Esophagus (tissue), 2 donors: Measurements from ENCODE around the gene CYB5A. TPM values are rescaled to one million over a fixed set of nuclear protein-coding genes. Genes with fewer than 3 reads are reported as not detected.
"Not testable (repeated sequence)": the region's sequence is repeated elsewhere in the genome, so short reads cannot be mapped to it uniquely, and the experiment has no call there.

ENCODE experiments used
- H3K27ac ChIP-seq, 2 donors: one replicate each; pipeline ENCODE4 v1.5.1; 2013; ENCODE audit warnings: low read depth in 2 of 2, mild to moderate bottlenecking in 2 of 2, inconsistent platforms in 1 of 2, low read length in 1 of 2, moderate library complexity in 1 of 2
- H3K27me3 ChIP-seq, 2 donors: one replicate each; pipeline ENCODE4 v1.6.1; 2013; ENCODE audit warnings: low read length in 2 of 2, control low read depth in 1 of 2, mild to moderate bottlenecking in 1 of 2; ENCODE audit not compliant: insufficient read depth in 2 of 2, control insufficient read depth in 1 of 2
- H3K36me3 ChIP-seq, 2 donors: one replicate each; pipeline ENCODE4 v1.6.1; 2013; ENCODE audit warnings: low read length in 1 of 2; ENCODE audit not compliant: control insufficient read depth in 2 of 2, insufficient read depth in 2 of 2
- H3K4me1 ChIP-seq, 2 donors: one replicate each; pipeline ENCODE4 v1.6.1; 2013; ENCODE audit warnings: low read length in 1 of 2; ENCODE audit not compliant: control insufficient read depth in 2 of 2, insufficient read depth in 2 of 2
- H3K4me3 ChIP-seq, 2 donors: one replicate each; pipeline ENCODE4 v1.5.1; 2013; ENCODE audit warnings: low read length in 2 of 2, mild to moderate bottlenecking in 2 of 2, low read depth in 1 of 2, moderate library complexity in 1 of 2
- H3K9me3 ChIP-seq, 2 donors: one replicate each; pipeline ENCODE4 v1.6.1; 2013; ENCODE audit warnings: mild to moderate bottlenecking in 2 of 2, low read depth in 1 of 2, low read length in 1 of 2, moderate library complexity in 1 of 2; ENCODE audit not compliant: control insufficient read depth in 2 of 2, insufficient read depth in 1 of 2
- WGBS, 2 donors: extraction: QIAGEN DNeasy Blood & Tissue Kit; methylation state at CpG; one replicate each; pipeline ENCODE4 v1.1.7; 2013; 5-methylcytosine and 5-hydroxymethylcytosine counted together
- polyA plus RNA-seq, 2 donors: library from polyadenylated mRNA; stranded (reverse); fragments of 200-250 nt; gene quantifications; one replicate each; pipeline ENCODE4 v1.2.3, GENCODE V29; 2013
- donor health status: healthy with polysubstance abuse.
- donor health status: Bipolar disorder and iron deficiency.

CYB5A gene
- polyA plus RNA-seq, 2 donors, result 37.0 to 81.5 TPM

DNA sequence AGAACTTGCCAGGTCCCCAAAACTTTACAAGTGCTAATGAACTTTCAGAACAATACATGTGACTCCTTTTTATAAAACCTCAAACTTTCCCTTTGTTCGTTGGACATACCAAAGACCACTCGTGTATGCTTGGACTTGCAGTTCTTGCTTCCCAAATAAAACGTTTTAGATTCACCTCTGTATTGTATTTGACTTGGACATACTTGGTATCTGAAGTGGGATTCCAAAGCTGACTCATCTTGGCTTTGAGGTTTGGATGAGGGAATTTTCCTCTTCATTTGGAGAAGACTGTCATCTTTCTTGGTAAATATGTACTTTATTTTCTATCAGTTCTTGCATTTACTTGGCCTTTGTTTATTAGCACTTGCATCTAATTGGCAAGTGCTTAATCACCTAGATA lies 8.0 kb upstream of the CYB5A start:
- H3K4me3 ChIP-seq, result no peak overlapping the region
- 47 to 49% methylated on average over 3 of the region's 3 CpGs for WGBS, 2 donors
- no peaks in the 10 kb centered on the region for H3K4me1 ChIP-seq
- no peaks in the 10 kb centered on the region for H3K27me3 ChIP-seq
- no peaks in the 10 kb centered on the region for H3K9me3 ChIP-seq
- no peaks in the 10 kb centered on the region for H3K36me3 ChIP-seq
- no peak overlapping the region for H3K27ac ChIP-seq

DNA sequence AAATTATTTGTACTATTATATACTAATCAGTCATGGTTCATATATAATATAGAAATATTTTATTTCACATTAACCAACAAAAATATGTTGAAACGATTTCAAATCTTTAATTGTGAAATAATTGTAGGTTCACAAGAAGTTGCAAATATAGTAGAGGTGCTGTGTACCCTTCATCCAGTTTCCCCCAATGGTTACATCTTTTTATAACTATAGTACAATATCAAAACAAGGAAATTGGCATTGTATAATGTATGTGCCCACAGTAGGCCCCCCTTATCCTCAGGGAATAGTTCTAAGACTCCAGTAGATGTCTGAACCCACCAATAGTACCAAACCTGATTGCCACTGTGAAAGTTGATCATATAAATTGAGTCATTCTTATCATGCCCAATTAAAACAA lies 7.4 kb upstream of the CYB5A start:
- Histone ChIP-seq H3K36me3 (no peaks in the 10 kb centered on the region), H3K4me1 (no peaks in the 10 kb centered on the region), H3K27me3 (no peaks in the 10 kb centered on the region), H3K4me3 (no peak overlapping the region), H3K27ac (no peak overlapping the region), H3K9me3 (no peaks in the 10 kb centered on the region)
- WGBS, 2 donors, result 95 to 97% methylated on average over 1 of the region's 1 CpG

DNA sequence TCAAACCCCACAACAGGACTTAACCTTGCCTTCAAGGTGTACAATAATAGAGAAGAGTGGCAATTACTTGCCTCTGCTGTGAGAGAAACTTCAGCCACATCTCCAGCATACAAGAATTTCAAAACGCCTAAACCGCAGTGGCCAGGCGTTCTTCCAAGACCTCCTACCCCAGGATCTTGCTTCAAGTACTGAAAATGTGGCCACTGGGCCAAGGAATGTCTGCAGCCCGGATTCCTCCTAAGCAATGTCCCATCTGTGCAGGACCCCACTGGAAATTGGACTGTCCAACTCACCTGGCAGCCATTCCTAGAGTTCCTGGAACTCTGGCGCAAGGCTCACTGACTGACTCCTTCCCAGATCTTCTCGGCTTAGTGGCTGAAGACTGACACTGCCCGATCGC lies 2.8 kb upstream of the CYB5A start:
- no peak overlapping the region for H3K27ac ChIP-seq
- H3K4me1 ChIP-seq, result peaks cover 0 to 3% of the 10 kb centered on the region in 2 donors
- H3K36me3 ChIP-seq, result no peaks in the 10 kb centered on the region
- no peaks in the 10 kb centered on the region for H3K27me3 ChIP-seq
- 91 to 92% methylated on average over 8 of the region's 8 CpGs for WGBS, 2 donors
- H3K9me3 ChIP-seq, result no peaks in the 10 kb centered on the region
- no peak overlapping the region for H3K4me3 ChIP-seq

DNA sequence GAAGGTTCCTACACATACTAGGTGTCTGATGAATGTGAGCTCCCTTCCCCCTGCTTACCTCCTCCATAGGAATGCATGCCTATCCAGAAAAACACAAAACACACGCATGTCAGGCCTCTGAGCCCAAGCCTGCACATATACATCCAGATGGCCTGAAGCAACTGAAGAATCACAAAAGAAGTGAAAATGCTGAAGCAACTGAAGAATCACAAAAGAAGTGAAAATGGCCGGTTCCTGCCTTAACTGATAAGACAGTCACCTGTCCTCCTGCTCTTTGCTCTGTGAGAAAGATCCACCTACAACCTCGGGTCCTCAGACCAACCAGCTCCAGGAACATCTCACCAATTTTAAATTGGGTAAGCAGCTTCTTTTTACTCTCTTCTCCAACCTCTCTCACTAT lies 1.2 kb upstream of the CYB5A start:
- not testable (repeated sequence) for H3K27ac ChIP-seq
- 80 to 81% methylated on average over 3 of the region's 3 CpGs for WGBS, 2 donors

DNA sequence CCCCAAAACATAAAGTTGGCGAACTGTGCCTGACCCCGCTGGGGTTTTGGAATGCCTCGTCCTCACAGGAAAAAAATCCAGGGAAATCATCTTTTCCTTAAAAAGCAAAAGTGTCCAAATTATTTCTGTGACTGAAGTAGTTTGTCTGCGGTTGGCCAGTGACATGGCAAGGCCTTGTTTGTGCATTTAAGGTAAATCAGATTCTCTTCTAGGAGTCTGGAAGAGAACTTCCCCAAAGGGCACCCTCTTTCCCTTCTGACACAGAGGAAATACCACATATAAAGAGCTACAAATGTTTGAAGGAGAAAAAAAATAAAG lies 737 bp upstream of the CYB5A start:
- peak overlapping the region; percentile 6 to 66 for H3K27ac ChIP-seq
- peaks cover 0 to 3% of the 10 kb centered on the region in 2 donors for H3K4me1 ChIP-seq
- 9 to 10% methylated on average over 4 of the region's 4 CpGs for WGBS, 2 donors
- H3K36me3 ChIP-seq, result no peaks in the 10 kb centered on the region
- H3K27me3 ChIP-seq, result no peaks in the 10 kb centered on the region
- H3K4me3 ChIP-seq, result peak overlapping the region; percentile 75 to 93
- H3K9me3 ChIP-seq, result no peaks in the 10 kb centered on the region

More for the DNA sequence above, 1.2 kb upstream of the CYB5A start:
- not testable (repeated sequence) for H3K9me3 ChIP-seq, H3K27me3 ChIP-seq, H3K4me3 ChIP-seq, H3K36me3 ChIP-seq, H3K4me1 ChIP-seq

DNA sequence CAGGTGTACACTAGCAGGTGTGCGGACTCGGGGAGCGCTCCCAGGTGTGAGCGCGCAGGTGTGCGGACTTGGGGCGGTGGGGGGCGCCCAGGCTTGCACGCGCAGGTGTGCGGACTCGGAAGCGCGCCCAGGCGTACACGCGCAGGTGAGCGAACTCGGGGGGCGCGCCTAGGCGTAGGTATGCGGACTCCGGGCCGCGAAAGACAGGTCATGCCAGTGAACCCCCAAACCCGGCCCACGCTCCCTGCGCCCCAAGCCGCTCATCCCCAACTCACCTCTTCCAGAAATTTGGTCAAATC lies 342 bp downstream of the CYB5A start:
- 1% methylated on average over 25 to 30 of the region's 30 CpGs for WGBS, 2 donors
- H3K27me3 ChIP-seq, result no peaks in the 10 kb centered on the region
- no peaks in the 10 kb centered on the region for H3K36me3 ChIP-seq
- H3K4me1 ChIP-seq, result peaks cover 0 to 3% of the 10 kb centered on the region in 2 donors
- H3K9me3 ChIP-seq, result no peaks in the 10 kb centered on the region
- H3K27ac ChIP-seq, result peak overlapping the region; percentile 75 to 80
- H3K4me3 ChIP-seq, result peak overlapping the region; percentile 75 to 93

DNA sequence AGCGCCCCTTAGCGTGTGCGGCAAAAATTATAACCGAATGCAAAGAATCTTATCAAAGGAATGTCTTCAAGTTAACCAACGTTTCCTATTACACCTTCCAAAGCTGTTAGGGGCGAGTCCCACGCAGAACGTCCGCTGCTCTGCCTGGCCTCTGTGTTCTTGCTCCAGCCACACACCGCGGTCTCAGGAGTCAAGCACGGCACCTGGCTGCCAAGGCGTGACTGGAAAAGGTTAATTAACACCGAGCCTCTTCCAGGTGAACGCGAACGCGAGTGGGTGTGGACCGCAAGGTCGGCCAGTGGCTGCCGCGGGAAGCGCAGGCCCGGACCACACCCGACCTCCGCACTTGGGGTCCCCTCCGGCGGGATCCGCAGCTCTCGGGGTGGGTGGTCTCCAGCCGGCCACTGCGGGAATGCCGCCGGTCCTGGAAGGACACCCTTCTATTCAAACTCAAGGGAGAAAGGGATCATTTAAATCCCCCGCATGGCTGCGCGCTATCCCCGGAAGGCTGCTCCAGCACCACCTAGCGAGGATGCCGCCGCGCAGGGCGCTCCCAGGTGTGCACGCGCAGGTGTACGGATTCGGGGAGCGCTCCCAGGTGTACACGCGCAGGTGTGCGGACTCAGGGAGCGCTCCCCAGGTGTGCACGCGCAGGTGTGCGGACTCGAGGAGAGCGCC lies 830 bp downstream of the CYB5A start:
- no peaks in the 10 kb centered on the region for H3K27me3 ChIP-seq
- peaks cover 0 to 3% of the 10 kb centered on the region in 2 donors for H3K4me1 ChIP-seq
- 11 to 16% methylated on average over 56 to 57 of the region's 57 CpGs for WGBS, 2 donors
- peak overlapping the region; percentile 75 to 93 for H3K4me3 ChIP-seq
- H3K36me3 ChIP-seq, result no peaks in the 10 kb centered on the region
- H3K9me3 ChIP-seq, result no peaks in the 10 kb centered on the region
- H3K27ac ChIP-seq, result peak overlapping the region; percentile 37 to 75

DNA sequence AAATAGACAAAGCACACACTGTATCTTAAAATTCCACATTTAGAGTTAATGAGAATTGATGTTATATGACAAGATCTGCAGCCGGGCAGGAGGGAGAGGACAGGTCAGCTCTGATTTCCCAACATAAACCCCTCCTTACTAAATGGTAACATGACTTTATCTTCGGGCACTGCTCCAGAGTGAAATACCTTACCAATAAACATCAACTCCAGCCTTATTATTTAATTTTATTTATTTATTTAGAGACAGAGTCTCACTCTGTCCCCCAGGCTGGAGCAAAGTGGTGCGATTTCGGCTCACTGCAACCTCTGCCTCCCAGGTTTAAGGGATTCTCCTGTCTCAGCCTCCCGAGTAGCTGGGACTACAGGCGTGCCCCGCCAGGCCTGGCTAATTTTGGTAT lies 1.7 kb downstream of the CYB5A start:
- no peaks in the 10 kb centered on the region for H3K36me3 ChIP-seq
- H3K4me1 ChIP-seq, result peaks cover 0 to 3% of the 10 kb centered on the region in 2 donors
- no peaks in the 10 kb centered on the region for H3K9me3 ChIP-seq
- no peak overlapping the region for H3K4me3 ChIP-seq
- H3K27me3 ChIP-seq, result no peaks in the 10 kb centered on the region
- 73 to 95% methylated on average over 7 of the region's 7 CpGs for WGBS, 2 donors
- no peak overlapping the region for H3K27ac ChIP-seq

DNA sequence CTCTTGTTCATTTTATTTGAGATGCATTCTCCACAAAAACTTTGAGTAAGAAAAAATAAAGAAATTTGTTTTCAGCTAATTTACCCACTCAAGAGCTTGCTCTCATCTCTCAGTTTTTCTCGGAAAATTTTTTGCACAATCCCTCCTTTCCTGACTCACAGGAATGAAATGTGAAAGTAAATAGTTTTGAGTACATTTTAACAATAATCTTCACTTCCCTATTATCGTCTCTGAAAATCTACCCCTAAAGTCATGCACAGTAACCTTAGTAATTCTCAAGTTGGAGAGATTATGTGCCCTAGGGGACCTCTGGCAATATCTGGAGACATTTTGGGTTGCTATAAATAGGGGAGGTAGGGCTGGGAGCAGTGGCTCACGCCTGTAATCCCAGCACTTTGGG lies 2.6 kb downstream of the CYB5A start:
- Histone ChIP-seq H3K4me1 (peaks cover 0 to 5% of the 10 kb centered on the region in 2 donors), H3K36me3 (no peaks in the 10 kb centered on the region), H3K4me3 (no peak overlapping the region), H3K9me3 (no peaks in the 10 kb centered on the region), H3K27ac (no peak overlapping the region), H3K27me3 (no peaks in the 10 kb centered on the region)
- 39 to 44% methylated on average over 3 of the region's 3 CpGs for WGBS, 2 donors

DNA sequence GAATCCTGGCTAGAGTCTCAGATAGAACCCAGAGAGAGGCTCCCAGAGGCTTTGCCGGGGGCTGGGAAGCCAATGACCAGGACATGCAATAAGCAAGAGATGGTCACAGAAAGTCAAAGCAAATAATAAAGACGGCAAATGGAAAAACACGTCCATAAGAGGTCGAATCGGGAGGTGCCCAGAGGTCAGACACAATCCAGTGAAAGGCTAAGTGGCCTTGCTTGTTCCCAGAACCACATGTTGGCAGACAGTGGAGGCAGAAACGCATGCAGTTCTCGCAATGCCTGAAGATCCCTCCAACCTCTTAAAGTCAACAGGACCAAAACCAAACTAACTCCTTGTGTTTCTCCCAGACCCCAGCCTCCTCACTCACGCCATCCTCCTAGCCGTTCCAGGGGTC lies 3.0 kb downstream of the CYB5A start:
- Histone ChIP-seq H3K36me3 (no peaks in the 10 kb centered on the region), H3K27ac (no peak overlapping the region), H3K9me3 (no peaks in the 10 kb centered on the region), H3K4me3 (no peak overlapping the region), H3K4me1 (peaks cover 0 to 5% of the 10 kb centered on the region in 2 donors), H3K27me3 (no peaks in the 10 kb centered on the region)
- 64 to 85% methylated on average over 9 of the region's 9 CpGs for WGBS, 2 donors
